GM12878 (cell line): ENCODE measurements around the gene TRMT44. TPM values are rescaled to one million over a fixed set of nuclear protein-coding genes. Genes with fewer than 3 reads are reported as not detected.
"Not testable (repeated sequence)": the region's sequence is repeated elsewhere in the genome, so short reads cannot be mapped to it uniquely, and the experiment has no call there.

Source experiments
- ATAC-seq: fragments of 200-7000 bp; cut with Tn5 transposase; 3 replicates; pipeline ENCODE4 v1.9.1; 2020; ENCODE audit warnings: mild to moderate bottlenecking, moderate library complexity
- BruUV-seq: library from RNA; stranded (reverse); fragments of 400-500 nt; replicated peaks from 2 replicates; lab custom pipeline; 2021; lab: Mats Ljungman, UMichigan
- CTCF ChIA-PET: fragments of 300-600 bp; sonication (Branson Sonifier 250); formaldehyde crosslinking; extraction: SDS; loops from one replicate; lab custom pipeline; 2021; ENCODE audit warnings: inconsistent platforms; lab: Yijun Ruan, JAX
- POLR2A ChIA-PET: fragments of 350-600 bp; formaldehyde crosslinking; extraction: SDS; loops from one replicate; lab custom pipeline; 2021; ENCODE audit warnings: inconsistent platforms; lab: Charles Lee
- RAD21 ChIA-PET: fragments of 300-600 bp; sonication (Branson Sonifier 250); formaldehyde crosslinking; loops from one replicate; lab custom pipeline; 2023; ENCODE audit warnings: antibody characterized with exemption; ENCODE audit not compliant: unreplicated experiment; lab: Charles Lee
- SMC1A ChIA-PET: fragments of 300-600 bp; sonication (Branson Sonifier 250); formaldehyde crosslinking; loops from one replicate; lab custom pipeline; 2023; ENCODE audit not compliant: unreplicated experiment, uncharacterized antibody; lab: Charles Lee
- DNase-seq: peaks from one replicate; pipeline ENCODE4 v3.0.0-alpha.2; 2011; ENCODE audit warnings: low read depth, low spot score
- FAIRE-seq: peaks from 3 replicates; lab custom pipeline; 2011; peaks lifted over from hg19 to GRCh38; lab: Jason Lieb, UNC
- H2AFZ ChIP-seq: 2 replicates; pipeline ENCODE4 v1.6.0; 2011; ENCODE audit warnings: low read depth, low read length, control low read depth; ENCODE audit not compliant: control insufficient read depth
- H3K27ac ChIP-seq: 2 replicates; pipeline ENCODE4 v1.5.1; 2011; ENCODE audit warnings: control low read depth; ENCODE audit not compliant: control insufficient read depth, insufficient read depth
- H3K27me3 ChIP-seq, 2 experiments: replicated peaks in 1 of 2; 2 replicates each; pipeline versions ENCODE4 v1.6.0 to v1.6.1; 2011; ENCODE audit warnings: low read length in 1 of 2; ENCODE audit not compliant: control insufficient read depth in 2 of 2, insufficient read depth in 2 of 2
- H3K36me3 ChIP-seq, 2 experiments: 2 replicates each; pipeline ENCODE4 v1.5.1; 2011; ENCODE audit warnings: low read length in 1 of 2; ENCODE audit not compliant: control insufficient read depth in 2 of 2, insufficient read depth in 2 of 2
- H3K4me1 ChIP-seq: 2 replicates; pipeline ENCODE4 v1.6.1; 2011; ENCODE audit warnings: mild to moderate bottlenecking, low read length, moderate library complexity, mixed read lengths; ENCODE audit not compliant: control insufficient read depth, insufficient read depth
- H3K4me2 ChIP-seq: 2 replicates; pipeline ENCODE4 v1.6.0; 2011; ENCODE audit warnings: control low read depth; ENCODE audit not compliant: control insufficient read depth, insufficient read depth
- H3K4me3 ChIP-seq: fragments of 200-600 bp; sonication (generic); 2 replicates; pipeline ENCODE4 v1.5.1; 2016
- H3K79me2 ChIP-seq: 2 replicates; pipeline ENCODE4 v1.6.0; 2011; ENCODE audit warnings: low read length; ENCODE audit not compliant: control insufficient read depth, insufficient read depth
- H3K9ac ChIP-seq: 2 replicates; pipeline ENCODE4 v1.8.0; 2011; ENCODE audit warnings: low read length, control low read depth, mixed read lengths; ENCODE audit not compliant: control insufficient read depth, insufficient read depth
- H3K9me3 ChIP-seq: replicated peaks from 3 replicates; pipeline ENCODE4 v1.5.1; 2011; ENCODE audit warnings: mild to moderate bottlenecking, low read length; ENCODE audit not compliant: control insufficient read depth, insufficient read depth
- H4K20me1 ChIP-seq: 2 replicates; pipeline ENCODE4 v1.6.0; 2011; ENCODE audit not compliant: control insufficient read depth, insufficient read depth
- ZBED1 ChIP-seq: IDR thresholded peaks from 2 replicates; pipeline ENCODE4 v1.6.1; 2016; ENCODE audit warnings: borderline replicate concordance
- WGBS: methylation state at CpG from one replicate; pipeline ENCODE4 v1.1.6; 2016; ENCODE audit warnings: low lambda C conversion rate; ENCODE audit not compliant: insufficient replicate concordance, insufficient coverage; ENCODE audit errors: missing lambda C conversion rate; 5-methylcytosine and 5-hydroxymethylcytosine counted together
- in situ Hi-C: fragments of 300-500 bp; cut with MboI; formaldehyde crosslinking; loops from 9 replicates; pipeline ENCODE4 v1.14.3; 2018; ENCODE audit warnings: mixed read lengths
- intact Hi-C: fragments of 100-400 bp; cut with micrococcal nuclease; formaldehyde crosslinking; loops from one replicate; pipeline ENCODE4 v1.14.2; 2022; ENCODE audit not compliant: unreplicated experiment
- polyA plus RNA-seq, 11 experiments: library from polyadenylated mRNA; depleted of rRNA in 4 of 11; unstranded in 6 of 11; stranded (reverse) in 5 of 11; fragments of >200 nt; fragmentation: Nextera tagmentation in 4 of 11; fragmentation: Illumina TruSeq in 1 of 11; extraction: Ambion mirVana in 4 of 11; extraction: Trizol in 1 of 11; gene quantifications; 1 replicate in 1 of 11; 2 replicates in 10 of 11; pipeline versions ENCODE4 v1.2.1 to v1.2.3, GENCODE V29; 2011 to 2016; ENCODE audit warnings: inconsistent platforms in 2 of 11, missing spikeins in 2 of 11, low read depth in 1 of 11
- total RNA-seq, 4 experiments: library from RNA; depleted of rRNA in 3 of 4; stranded (reverse); fragments of >200 nt in 3 of 4; fragmentation: Illumina TruSeq in 1 of 4; extraction: Trizol in 1 of 4; gene quantifications; 2 replicates each; pipeline versions ENCODE4 v1.2.1 to v1.2.3, GENCODE V29; 2013 to 2021

Gene TRMT44
- total and polyA plus RNA-seq, 10 of the 15 experiments (the other 5 are each of a cell fraction or from before 2014, with no cell fraction given) = 1.3 to 18.5 (median 10.1) TPM

- no TSS peak for BruUV-seq
- H3K4me3 ChIP-seq = no peak overlapping the region
- RAD21 ChIA-PET = no interaction called here
- TF ChIP-seq ZBED1 = no peak
- TF ChIP-seq, all 136 proteins: peak for 0
- ATAC-seq (no peak), DNase-seq (no peak), FAIRE-seq (no peak)
- intact Hi-C loops = no loop called here
- no peak overlapping the region for H3K4me2 ChIP-seq
- H3K9me3 ChIP-seq = no peaks in the 10 kb centered on the region
- WGBS = 74% methylated on average over 5 of the region's 5 CpGs
- no peak overlapping the region for H3K9ac ChIP-seq
- ChIA-PET POLR2A (no interaction called here), CTCF (no interaction called here), SMC1A (no interaction called here)
- H3K79me2 ChIP-seq = no peaks in the 10 kb centered on the region
- no peaks in the 10 kb centered on the region for H3K27me3 ChIP-seq
- no peak overlapping the region for H2AFZ ChIP-seq
- no peaks in the 10 kb centered on the region for H3K36me3 ChIP-seq
- no peaks in the 10 kb centered on the region for H3K4me1 ChIP-seq
- no peaks in the 10 kb centered on the region for H4K20me1 ChIP-seq
- in situ Hi-C loops = no loop called here
- no peak overlapping the region for H3K27ac ChIP-seq
Observed at GRCh38 chr4:8488791-8489369, 48.3 kb downstream of the TRMT44 start.

GRCh38 chr4:8491478-8491877, 50.9 kb downstream of the TRMT44 start:
- RAD21 ChIA-PET, H3K79me2 ChIP-seq, CTCF ChIA-PET, SMC1A ChIA-PET, POLR2A ChIA-PET, H3K36me3 ChIP-seq, H3K4me2 ChIP-seq, H3K4me1 ChIP-seq, H3K9ac ChIP-seq, H3K27me3 ChIP-seq, intact Hi-C loops, H3K4me3 ChIP-seq, DNase-seq, H2AFZ ChIP-seq, BruUV-seq, ATAC-seq, H3K9me3 ChIP-seq, H4K20me1 ChIP-seq, in situ Hi-C loops, H3K27ac ChIP-seq, FAIRE-seq: not testable (repeated sequence)
- whole genome bisulfite sequencing = 91% methylated on average over 16 of the region's 23 CpGs
